ENCODE measurements around the gene SUDS3.

DNA sequence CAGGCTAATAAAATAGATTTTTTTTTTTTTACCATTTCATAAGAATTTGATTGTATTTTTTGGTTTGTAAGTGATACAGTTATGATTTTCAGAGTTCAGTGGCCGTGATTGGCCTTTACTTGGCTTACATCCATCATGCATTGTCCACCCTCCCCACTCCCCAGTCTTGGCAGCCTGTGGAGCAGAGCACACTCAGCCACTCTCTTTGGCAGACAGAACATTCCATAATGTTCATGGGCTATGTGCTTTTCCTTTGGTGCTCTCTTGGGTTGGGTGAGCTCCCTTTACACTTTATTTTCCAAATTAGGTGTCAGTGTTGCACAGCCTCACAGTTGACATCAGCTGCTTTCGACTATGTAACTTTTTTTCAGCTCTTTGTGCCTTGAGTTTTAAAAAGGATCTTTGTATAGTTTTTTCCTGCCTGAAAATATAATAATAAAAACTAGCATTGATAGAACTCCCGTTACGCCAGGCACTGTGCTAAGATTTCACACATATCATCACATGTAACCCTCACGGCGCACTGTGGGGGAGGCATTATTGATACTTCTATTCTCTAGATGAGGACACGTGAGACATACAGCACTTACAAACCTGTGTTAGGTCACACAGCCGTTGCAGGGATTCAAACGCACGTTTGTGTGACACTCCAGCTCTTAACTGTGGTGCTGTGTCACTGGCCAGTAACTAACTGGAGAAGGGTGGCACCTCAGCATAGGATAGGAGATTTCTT, 21.5 kb downstream of the SUDS3 start:
- TF ChIP-seq, protein P1, sequence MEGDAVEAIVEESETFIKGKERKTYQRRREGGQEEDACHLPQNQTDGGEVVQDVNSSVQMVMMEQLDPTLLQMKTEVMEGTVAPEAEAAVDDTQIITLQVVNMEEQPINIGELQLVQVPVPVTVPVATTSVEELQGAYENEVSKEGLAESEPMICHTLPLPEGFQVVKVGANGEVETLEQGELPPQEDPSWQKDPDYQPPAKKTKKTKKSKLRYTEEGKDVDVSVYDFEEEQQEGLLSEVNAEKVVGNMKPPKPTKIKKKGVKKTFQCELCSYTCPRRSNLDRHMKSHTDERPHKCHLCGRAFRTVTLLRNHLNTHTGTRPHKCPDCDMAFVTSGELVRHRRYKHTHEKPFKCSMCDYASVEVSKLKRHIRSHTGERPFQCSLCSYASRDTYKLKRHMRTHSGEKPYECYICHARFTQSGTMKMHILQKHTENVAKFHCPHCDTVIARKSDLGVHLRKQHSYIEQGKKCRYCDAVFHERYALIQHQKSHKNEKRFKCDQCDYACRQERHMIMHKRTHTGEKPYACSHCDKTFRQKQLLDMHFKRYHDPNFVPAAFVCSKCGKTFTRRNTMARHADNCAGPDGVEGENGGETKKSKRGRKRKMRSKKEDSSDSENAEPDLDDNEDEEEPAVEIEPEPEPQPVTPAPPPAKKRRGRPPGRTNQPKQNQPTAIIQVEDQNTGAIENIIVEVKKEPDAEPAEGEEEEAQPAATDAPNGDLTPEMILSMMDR (conservative IDR thresholded peaks at IDR 0.05 in 1 of 2, IDR thresholded peaks at IDR 0.05 in 1 of 2; ENCODE audit: low read depth in 1 of 2, low read length in 2 of 2), result no peak
- no peak for TF ChIP-seq EZH2 (IDR thresholded peaks at IDR 0.05; ENCODE audit: low read length, missing control alignments)

All from fibroblast of lung (primary cell).